A204.1 (cell line): ENCODE results near the gene SAC3D1.
"Not testable (repeated sequence)": the region's sequence is repeated elsewhere in the genome, so short reads cannot be mapped to it uniquely, and the experiment has no call there.

Experiments used
- FAIRE-seq: peaks from 2 replicates; lab custom pipeline; 2012; peaks lifted over from hg19 to GRCh38; lab: Jason Lieb, UNC

SAC3D1 gene

DNA sequence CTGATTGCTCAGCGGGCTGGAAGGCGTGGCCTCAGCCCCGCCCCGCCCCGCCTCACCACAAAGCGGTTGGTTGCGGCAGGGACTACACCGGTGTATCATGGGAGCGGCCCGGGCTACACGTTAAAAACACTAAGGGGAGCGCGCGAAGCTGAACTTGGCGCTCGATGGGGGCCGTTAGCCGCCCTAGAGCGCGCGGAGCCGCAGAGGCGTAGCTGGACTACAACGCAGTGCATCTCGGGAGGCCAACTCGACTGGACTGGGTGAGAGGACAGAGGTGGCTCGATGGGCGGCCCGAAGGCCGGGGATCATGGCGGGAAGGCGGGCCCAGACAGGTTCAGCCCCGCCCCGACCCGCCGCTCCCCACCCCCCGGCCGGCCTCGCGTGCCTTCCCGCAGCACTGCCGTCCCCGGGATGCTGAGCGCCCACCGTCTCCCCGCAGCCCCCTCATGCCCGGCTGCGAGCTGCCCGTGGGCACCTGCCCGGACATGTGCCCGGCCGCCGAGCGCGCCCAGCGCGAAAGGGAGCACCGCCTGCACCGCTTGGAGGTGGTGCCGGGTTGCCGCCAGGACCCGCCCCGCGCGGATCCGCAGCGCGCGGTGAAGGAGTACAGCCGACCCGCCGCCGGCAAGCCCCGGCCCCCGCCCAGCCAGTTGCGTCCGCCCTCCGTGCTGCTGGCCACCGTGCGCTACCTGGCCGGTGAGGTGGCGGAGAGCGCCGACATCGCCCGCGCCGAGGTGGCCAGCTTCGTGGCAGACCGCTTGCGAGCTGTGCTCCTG, at the start of gene SAC3D1:
TSS of gene SAC3D1 (plus strand) at position 364 of the 776 bp plus-strand sequence. CDS start at position 447, 83 bp downstream.
- peak; percentile 97 for FAIRE-seq

DNA sequence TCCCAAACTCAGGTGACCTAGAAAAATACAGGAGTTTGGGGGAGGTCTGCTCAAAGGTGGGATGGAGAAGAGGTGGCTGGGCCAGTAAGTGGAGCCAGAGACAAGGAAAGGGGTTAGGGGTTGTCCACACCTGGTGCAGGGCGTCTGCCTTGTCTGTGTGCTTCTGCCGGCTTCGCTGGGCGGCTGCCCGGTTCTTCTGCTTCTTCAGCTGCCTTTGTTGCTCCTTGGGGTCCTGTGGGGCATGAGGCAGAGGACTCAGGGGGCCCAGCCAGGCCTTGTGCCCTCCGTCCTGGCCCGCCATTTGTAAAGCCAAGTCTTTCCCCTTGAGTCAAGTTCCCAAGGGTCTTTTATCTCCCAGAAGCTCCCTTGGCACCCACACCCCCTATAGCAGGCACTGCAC, 46.7 kb upstream of the SAC3D1 start:
- no peak for FAIRE-seq

- no peak for FAIRE-seq
These were observed 44.7 kb upstream of the SAC3D1 start for GRCh38 chr11:64996327-64996709.

GRCh38 chr11:64996710-64997380, 44.2 kb upstream of the SAC3D1 start, which contains the start of gene BATF2:
BATF2 (minus strand) TSS chr11:64996971; CDS start chr11:64996914, 57 bp downstream.
- peak; percentile 39 for FAIRE-seq

DNA sequence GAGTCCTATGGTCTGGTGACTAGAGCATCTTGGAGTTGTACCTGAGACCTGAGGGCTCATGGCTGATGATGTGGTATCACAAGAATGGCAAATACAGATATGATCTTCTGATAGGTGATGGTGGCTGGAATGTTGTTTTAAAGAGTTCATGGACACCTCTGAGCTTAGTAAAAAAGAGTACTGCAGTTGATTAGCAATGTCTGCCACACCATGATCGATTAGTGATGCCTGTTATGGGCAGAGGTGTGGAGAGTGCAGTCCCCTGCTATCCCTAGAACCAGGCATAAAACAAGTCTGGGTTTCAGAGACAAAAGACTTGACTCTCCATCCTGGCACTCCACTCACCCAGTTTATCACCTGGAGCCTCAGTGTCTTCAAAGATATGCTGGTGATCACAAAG, 42.9 kb upstream of the SAC3D1 start:
- no peak for FAIRE-seq

- FAIRE-seq: no peak
These were observed 42.1 kb upstream of the SAC3D1 start for GRCh38 chr11:64998690-64999431.

DNA sequence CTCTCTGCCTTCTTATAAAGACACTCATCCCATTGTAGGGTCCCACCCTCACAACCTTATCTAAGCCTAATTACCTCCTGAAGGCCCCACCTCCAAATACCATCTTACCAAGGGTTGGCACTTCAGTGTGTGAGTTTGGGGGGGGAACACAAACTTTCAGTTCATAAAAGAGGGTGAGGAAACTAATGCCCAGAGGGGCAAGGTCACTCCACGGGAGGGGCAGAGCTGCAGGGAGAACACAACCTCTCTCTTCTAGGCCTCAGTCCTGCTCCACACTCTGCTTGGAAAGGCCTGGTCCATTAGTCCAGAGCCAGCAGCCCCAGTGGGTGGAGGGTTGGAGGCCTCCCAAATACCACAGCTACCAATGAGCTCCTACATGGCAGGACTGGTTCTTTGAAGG, 41.5 kb upstream of the SAC3D1 start:
- no peak for FAIRE-seq

GRCh38 chr11:65002706-65003105, 38.3 kb upstream of the SAC3D1 start:
- FAIRE-seq: no peak

DNA sequence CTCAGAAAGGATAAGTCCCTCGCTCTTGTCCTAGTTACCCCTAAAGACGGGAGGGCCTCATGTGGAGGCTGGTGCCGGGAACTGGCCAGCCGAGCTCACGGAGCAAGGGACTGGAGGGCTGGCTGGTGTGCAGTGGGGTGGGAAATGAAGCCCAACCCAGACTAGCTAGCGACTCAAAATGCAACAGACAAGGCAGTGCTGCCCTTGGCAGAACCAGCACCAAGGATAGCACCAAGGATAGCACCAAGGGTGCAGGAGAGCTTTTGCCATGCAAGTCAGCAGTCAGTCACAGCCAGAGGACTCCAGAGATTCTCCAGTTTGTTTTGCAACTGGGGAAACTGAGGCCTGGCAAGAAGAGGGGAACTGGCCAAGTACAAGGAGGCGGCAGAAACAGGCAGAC, 37.7 kb upstream of the SAC3D1 start:
- FAIRE-seq: no peak

GRCh38 chr11:65003968-65004367, 37.0 kb upstream of the SAC3D1 start:
- FAIRE-seq: not testable (repeated sequence)

DNA sequence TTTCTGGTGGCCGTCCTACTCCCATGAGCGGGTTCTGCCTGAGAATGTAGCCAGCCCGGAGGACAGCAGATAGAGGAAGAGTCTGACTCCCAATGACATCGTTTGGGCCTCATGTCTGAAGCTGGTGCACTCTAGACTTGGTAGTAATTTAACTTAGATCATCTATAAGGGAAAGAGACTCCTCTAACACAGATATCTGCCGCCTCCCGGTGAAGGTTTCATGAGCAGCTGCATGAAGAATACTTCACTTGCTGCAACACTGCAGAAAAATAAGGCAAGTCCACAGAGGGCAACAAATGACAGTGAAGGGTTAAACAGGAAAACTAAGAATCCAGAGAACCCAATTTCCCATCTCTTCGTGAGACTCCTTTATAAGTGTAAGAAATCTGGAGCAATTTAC, 33.0 kb upstream of the SAC3D1 start:
- FAIRE-seq: no peak

GRCh38 chr11:65008873-65009272, 32.1 kb upstream of the SAC3D1 start:
- FAIRE-seq: no peak

DNA sequence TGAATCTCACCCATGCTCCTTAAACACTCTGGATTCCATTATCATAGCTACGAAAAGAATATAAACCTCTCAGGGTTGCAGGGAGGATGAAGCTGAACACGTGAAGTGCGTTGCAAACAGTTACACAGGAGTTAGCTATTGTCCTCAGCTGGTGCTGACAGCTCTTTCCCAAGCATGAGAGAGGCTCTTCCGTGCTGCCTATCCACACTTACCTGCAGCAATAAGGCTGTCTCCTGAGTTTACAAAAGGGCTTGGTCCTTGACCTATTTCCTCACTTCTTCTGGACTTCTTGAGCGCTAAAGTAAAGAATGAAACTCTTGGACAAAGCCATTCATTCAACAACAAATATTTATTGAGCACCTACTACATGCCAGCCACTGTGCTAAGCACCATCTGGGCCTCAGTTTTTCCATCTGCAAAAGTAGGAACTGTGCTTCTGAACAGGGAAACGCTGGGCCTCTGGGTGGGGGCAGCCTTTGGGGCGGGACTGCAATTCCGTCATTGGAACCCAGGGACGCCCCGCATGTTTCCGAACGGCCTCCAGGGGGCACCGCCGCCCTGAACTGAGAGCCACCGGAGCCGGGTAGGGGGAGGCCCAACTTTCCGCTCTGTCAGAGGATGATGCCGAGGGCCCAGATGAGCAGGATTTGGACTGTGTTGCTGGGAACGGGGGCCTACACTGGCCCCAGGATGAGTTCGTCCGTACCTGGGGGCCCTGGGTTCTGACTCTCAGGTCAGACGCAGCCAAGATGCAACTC, 27.7 kb upstream of the SAC3D1 start:
- FAIRE-seq: no peak

DNA sequence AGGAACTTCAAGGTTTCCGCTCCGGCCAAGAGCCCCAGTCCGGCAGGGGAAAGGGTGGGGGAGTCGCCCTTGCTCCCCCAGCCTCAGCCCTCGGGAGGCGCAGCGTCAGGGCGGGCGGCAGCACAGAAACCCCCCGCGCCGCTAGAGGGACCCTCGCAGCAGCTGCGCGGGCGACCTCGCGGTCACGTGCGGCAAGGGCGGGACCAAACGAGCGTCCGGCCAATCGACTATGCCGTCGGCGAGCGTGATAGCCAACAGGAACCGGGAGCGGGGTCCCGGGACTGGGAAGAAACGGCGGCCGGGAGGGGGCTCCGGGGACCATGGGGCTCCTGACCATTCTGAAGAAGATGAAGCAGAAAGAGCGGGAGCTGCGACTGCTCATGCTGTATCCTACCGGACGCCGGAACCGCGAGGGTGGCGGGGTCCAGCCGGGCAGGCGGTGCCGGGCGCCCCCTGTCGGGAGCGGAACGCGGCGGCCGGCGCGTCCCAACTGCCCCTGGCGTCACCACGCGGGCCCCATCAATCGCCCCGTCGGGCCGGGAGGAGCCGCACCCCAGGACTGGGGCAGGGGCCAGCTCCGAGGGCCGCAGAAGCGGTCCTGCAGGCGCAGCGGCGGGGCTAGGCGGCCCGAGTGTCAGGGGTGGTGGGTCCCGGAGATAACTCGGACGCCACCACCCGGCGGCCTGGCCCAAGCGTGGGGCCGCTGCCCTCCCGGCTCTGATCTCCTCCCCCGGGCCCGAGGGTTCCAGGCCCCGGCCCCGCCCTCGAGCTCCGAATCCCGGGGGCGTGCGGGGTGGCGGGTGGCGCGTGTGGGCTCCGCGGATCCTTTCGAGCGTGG, 26.9 kb upstream of the SAC3D1 start, which contains the start of gene ARL2:
TSS of gene ARL2 (plus strand) at position 273 of the 838 bp plus-strand sequence. CDS start at position 321, 48 bp downstream.
- FAIRE-seq: no peak

GRCh38 chr11:65014726-65015227, 26.2 kb upstream of the SAC3D1 start:
- no peak for FAIRE-seq

DNA sequence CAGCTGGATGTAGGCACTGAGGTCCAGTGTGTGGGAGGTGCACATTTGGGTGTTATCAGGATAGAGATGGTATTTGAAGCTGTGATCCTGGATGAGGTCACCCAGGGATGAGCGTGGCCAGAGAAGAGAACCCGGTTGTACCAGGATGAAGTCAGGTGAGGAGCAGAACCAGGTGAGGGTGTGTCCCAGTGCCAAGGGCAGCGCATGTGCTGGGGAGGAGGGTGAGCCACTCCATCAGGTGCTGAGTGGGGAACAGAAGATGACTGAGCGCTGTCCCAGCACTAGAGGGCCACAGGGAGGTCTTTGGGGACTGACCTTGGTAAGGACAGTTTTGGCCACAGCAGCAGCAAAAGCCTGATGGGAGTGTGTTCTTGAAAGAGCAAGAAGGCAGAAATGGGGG, 24.3 kb upstream of the SAC3D1 start:
- FAIRE-seq: no peak

DNA sequence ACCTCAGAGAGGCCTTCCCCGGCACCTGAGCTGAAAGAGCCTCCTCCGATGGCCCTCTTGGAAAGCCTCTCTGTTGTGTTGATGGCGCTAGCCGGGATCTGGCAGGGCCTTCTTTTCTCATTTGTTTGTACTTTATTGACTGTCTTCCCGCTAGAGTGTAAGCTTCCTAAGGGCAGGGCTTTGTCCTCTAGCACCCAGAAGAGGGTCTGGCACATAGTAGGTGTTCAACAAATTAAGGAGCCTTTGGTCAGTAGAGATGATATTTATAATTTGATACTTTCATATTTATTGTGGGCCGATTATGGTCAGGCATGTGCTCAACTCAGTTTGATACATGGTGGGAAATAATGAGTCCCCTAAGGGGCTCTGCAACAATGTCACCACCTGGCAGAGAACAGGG, 23.1 kb upstream of the SAC3D1 start:
- no peak for FAIRE-seq

GRCh38 chr11:65019824-65020223, 21.2 kb upstream of the SAC3D1 start:
- no peak for FAIRE-seq

DNA sequence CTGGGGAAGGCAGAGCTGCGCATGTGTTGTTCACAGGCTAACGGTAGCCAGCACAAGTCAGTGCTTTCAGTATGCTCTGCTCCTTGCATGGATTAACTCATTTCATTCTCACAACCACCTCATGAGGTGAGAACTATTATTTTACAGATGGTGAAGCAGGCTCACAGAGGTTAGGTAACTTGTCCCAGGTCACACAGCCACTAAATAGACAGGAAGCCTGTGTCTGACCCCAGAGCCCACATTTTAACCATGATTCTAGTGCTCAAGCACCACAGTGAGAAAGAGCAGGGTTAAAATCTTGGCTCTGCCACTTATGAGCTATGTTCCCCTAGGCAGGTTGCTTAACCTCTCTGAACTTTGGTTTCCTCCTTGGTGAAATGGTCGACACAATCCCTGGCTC, 20.0 kb upstream of the SAC3D1 start:
- no peak for FAIRE-seq

DNA sequence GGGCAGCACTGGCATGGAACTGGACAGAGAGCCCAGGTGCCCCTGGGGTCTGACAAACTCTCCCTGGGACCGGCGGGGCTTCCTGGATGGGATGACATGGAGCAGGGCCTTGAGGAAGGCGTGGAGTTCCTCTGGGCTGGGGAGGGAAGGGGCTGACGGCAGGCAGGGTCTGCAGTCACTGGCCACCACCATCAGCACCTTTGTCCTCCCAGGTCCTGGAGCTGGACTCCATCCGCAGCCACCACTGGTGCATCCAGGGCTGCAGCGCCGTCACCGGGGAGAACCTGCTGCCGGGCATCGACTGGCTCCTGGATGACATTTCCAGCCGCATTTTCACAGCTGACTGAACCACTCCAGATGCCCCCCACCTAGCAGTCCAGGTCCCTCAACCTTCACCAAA, 19.5 kb upstream of the SAC3D1 start:
- FAIRE-seq: no peak

GRCh38 chr11:65023502-65023901, 17.5 kb upstream of the SAC3D1 start:
- not testable (repeated sequence) for FAIRE-seq
